Endothelial cell of umbilical vein (primary cell): ENCODE measurements around the gene SEMG1. TPM values are rescaled to one million over a fixed set of nuclear protein-coding genes. Genes with fewer than 3 reads are reported as not detected.

Source experiments
- BruUV-seq: library from RNA; stranded (reverse); fragments of 400-500 nt; replicated peaks from 2 replicates; lab custom pipeline; 2021; lab: Mats Ljungman, UMichigan
- CTCF ChIA-PET: fragments of 300-600, 350-600 bp; sonication (Branson Sonifier 250); formaldehyde crosslinking; loops from one replicate; lab custom pipeline; 2021; ENCODE audit warnings: antibody characterized with exemption, inconsistent platforms; lab: Charles Lee
- POLR2A ChIA-PET: fragments of 300-600, 350-600 bp; sonication (Branson Sonifier 250); formaldehyde crosslinking; loops from one replicate; lab custom pipeline; 2021; ENCODE audit warnings: antibody characterized with exemption, inconsistent platforms; lab: Charles Lee
- DNase-seq: peaks from one replicate; pipeline ENCODE4 v3.0.0-alpha.2; 2011; ENCODE audit warnings: low read depth, low spot score
- FAIRE-seq: peaks from 2 replicates; lab custom pipeline; 2011; peaks lifted over from hg19 to GRCh38; lab: Jason Lieb, UNC
- H2AFZ ChIP-seq: 2 replicates; pipeline ENCODE4 v1.6.0; 2012; ENCODE audit warnings: low read depth, low read length, control low read depth, inconsistent platforms
- H3K27ac ChIP-seq: 2 replicates; pipeline ENCODE4 v1.5.1; 2011; ENCODE audit warnings: low read depth, mild to moderate bottlenecking, control low read depth, low read length, moderate library complexity; ENCODE audit not compliant: insufficient read depth
- H3K27me3 ChIP-seq, 2 experiments: 2 replicates each; pipeline versions ENCODE4 v1.6.0 to v1.6.1; 2011; ENCODE audit warnings: low read length in 2 of 2, mixed read lengths in 1 of 2; ENCODE audit not compliant: control insufficient read depth in 2 of 2, insufficient read depth in 2 of 2
- H3K36me3 ChIP-seq, 2 experiments: 2 replicates in 1 of 2; 3 replicates in 1 of 2; pipeline ENCODE4 v1.5.1; 2011; ENCODE audit warnings: low read length in 2 of 2, mild to moderate bottlenecking in 1 of 2, moderate library complexity in 1 of 2; ENCODE audit not compliant: control insufficient read depth in 2 of 2, insufficient read depth in 2 of 2; ENCODE audit errors: extremely low read depth in 1 of 2
- H3K4me1 ChIP-seq: 3 replicates; pipeline ENCODE4 v1.5.1; 2011; ENCODE audit warnings: mild to moderate bottlenecking, low read length; ENCODE audit not compliant: control insufficient read depth, insufficient read depth; ENCODE audit errors: extremely low read depth
- H3K4me2 ChIP-seq: 2 replicates; pipeline ENCODE4 v1.6.1; 2011; ENCODE audit warnings: low read length, control low read depth, mixed read lengths; ENCODE audit not compliant: insufficient read depth
- H3K4me3 ChIP-seq, 3 experiments: fragments of 200-600 bp in 1 of 3; sonication (generic), shearing (Covaris generic) in 1 of 3; replicated peaks in 1 of 3; 2 replicates each; pipeline ENCODE4 v1.5.1; 2011 to 2016; ENCODE audit warnings: control low read depth in 3 of 3, low read length in 3 of 3, mild to moderate bottlenecking in 2 of 3, inconsistent platforms in 1 of 3, low read depth in 1 of 3, moderate library complexity in 1 of 3; ENCODE audit not compliant: insufficient read depth in 1 of 3
- H3K79me2 ChIP-seq: 2 replicates; pipeline ENCODE4 v1.6.0; 2012; ENCODE audit warnings: low read length, inconsistent platforms; ENCODE audit not compliant: control insufficient read depth, insufficient read depth
- H3K9ac ChIP-seq: replicated peaks from 2 replicates; pipeline ENCODE3; 2011; ENCODE audit warnings: low read length, control low read depth; ENCODE audit not compliant: insufficient read depth; ENCODE audit errors: extremely low read depth
- H3K9me1 ChIP-seq: replicated peaks from 3 replicates; pipeline ENCODE4 v1.6.0; 2011; ENCODE audit warnings: mild to moderate bottlenecking, low read length; ENCODE audit not compliant: control insufficient read depth, insufficient read depth; ENCODE audit errors: extremely low read depth
- H3K9me3 ChIP-seq: replicated peaks from 2 replicates; pipeline ENCODE4 v1.5.1; 2012; ENCODE audit warnings: low read length, inconsistent platforms; ENCODE audit not compliant: control insufficient read depth, insufficient read depth
- H4K20me1 ChIP-seq: replicated peaks from 2 replicates; pipeline ENCODE3; 2011; ENCODE audit warnings: mild to moderate bottlenecking, low read length; ENCODE audit not compliant: control insufficient read depth, insufficient read depth; ENCODE audit errors: extremely low read depth
- CTCF ChIP-seq, 2 donors: IDR thresholded peaks; 1 replicate in 1 of 2; 2 replicates in 1 of 2; pipeline ENCODE4 v1.5.1; 2011; ENCODE audit warnings: low read length in 2 of 2, mild to moderate bottlenecking in 2 of 2, moderate library complexity in 2 of 2, control low read depth in 1 of 2, inconsistent platforms in 1 of 2, low read depth in 1 of 2; ENCODE audit not compliant: insufficient read depth in 1 of 2; ENCODE audit errors: extremely low read depth in 1 of 2
- EZH2 ChIP-seq: IDR thresholded peaks from 2 replicates; pipeline ENCODE4 v1.6.1; 2012; ENCODE audit warnings: borderline replicate concordance, low read depth, mild to moderate bottlenecking, moderate library complexity, low read length, inconsistent platforms; ENCODE audit not compliant: severe bottlenecking
- FOS ChIP-seq: IDR thresholded peaks from 2 replicates; pipeline ENCODE4 v1.6.1; 2011; ENCODE audit warnings: mild to moderate bottlenecking, low read length, moderate library complexity, borderline replicate concordance; ENCODE audit not compliant: insufficient read depth
- GATA2 ChIP-seq: IDR thresholded peaks from 2 replicates; pipeline ENCODE4 v1.7.0; 2011; ENCODE audit warnings: low read depth, mild to moderate bottlenecking, moderate library complexity, mixed read lengths, low read length; ENCODE audit not compliant: insufficient read length, insufficient read depth
- JUN ChIP-seq: IDR thresholded peaks from 2 replicates; pipeline ENCODE4 v1.6.1; 2011; ENCODE audit warnings: borderline replicate concordance, low read depth; ENCODE audit not compliant: insufficient read length, insufficient read depth
- MYC ChIP-seq: IDR thresholded peaks from one replicate; pipeline ENCODE4 v1.6.1; 2011; ENCODE audit warnings: mild to moderate bottlenecking, low read depth, low read length
- POLR2A ChIP-seq: IDR thresholded peaks from 2 replicates; pipeline ENCODE4 v1.6.1; 2012; ENCODE audit warnings: low read depth, mild to moderate bottlenecking, control low read depth, low read length
- POLR2AphosphoS5 ChIP-seq: IDR thresholded peaks from 2 replicates; pipeline ENCODE4 v1.6.1; 2012; ENCODE audit warnings: low read depth, mild to moderate bottlenecking, control low read depth, low read length, moderate library complexity; ENCODE audit not compliant: insufficient read depth
- dilution Hi-C: fragments of 300-500 bp; cut with MboI; formaldehyde crosslinking; loops from one replicate; pipeline ENCODE4 v1.15.0; 2019; ENCODE audit warnings: low sequenced_read_pairs; ENCODE audit not compliant: extremely low pct_ligation_motif_present
- intact Hi-C: fragments of 100-400 bp; cut with micrococcal nuclease; formaldehyde crosslinking; loops from one replicate; pipeline ENCODE4 v1.10.0; 2022
- polyA plus RNA-seq, 4 experiments: library from polyadenylated mRNA; depleted of rRNA in 3 of 4; stranded (reverse) in 3 of 4; unstranded in 1 of 4; fragments of >200 nt; gene quantifications; 2 replicates each; pipeline versions ENCODE4 v1.2.1 to v1.2.3, GENCODE V29; 2011 to 2012; ENCODE audit warnings: missing spikeins in 1 of 4
- total RNA-seq: library from RNA; stranded (reverse); gene quantifications from 2 replicates; pipeline ENCODE4 v1.2.3, GENCODE V29; 2021
- TF ChIP-seq, protein P1 (sequence below): IDR thresholded peaks from 2 replicates; pipeline ENCODE4 v1.6.1; 2011; ENCODE audit not compliant: insufficient read depth, insufficient read length

Gene SEMG1
- total and polyA plus RNA-seq, 2 donors (not counting 3 experiments of a cell fraction or from before 2014, with no cell fraction given): not detected

GRCh38 chr20:45218124-45218523, 11.3 kb downstream of the SEMG1 start:
- FAIRE-seq: no peak
- H3K79me2 ChIP-seq: no peaks in the 10 kb centered on the region

More at GRCh38 chr20:45218124-45218523, 11.3 kb downstream of the SEMG1 start:
- no peak for DNase-seq
- Histone ChIP-seq H3K36me3 (no peaks in the 10 kb centered on the region), H3K4me2 (no peak overlapping the region), H3K27me3 (no peaks in the 10 kb centered on the region), H3K9me3 (no peaks in the 10 kb centered on the region), H2AFZ (no peak overlapping the region), H4K20me1 (no peaks in the 10 kb centered on the region), H3K4me3 (no peak overlapping the region), H3K9ac (no peak overlapping the region), H3K9me1 (no peaks in the 10 kb centered on the region), H3K4me1 (no peaks in the 10 kb centered on the region), H3K27ac (no peak overlapping the region)
- no TSS peak for BruUV-seq
- dilution Hi-C loops (no loop called here), intact Hi-C loops (no loop called here)
- POLR2A ChIA-PET: no interaction called here
- TF ChIP-seq JUN: no peak
- TF ChIP-seq, protein P1, sequence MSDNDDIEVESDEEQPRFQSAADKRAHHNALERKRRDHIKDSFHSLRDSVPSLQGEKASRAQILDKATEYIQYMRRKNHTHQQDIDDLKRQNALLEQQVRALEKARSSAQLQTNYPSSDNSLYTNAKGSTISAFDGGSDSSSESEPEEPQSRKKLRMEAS: no peak
- TF ChIP-seq MYC: no peak
- no peak for TF ChIP-seq POLR2AphosphoS5
- no peak for TF ChIP-seq POLR2A
- no peak for TF ChIP-seq EZH2
- TF ChIP-seq CTCF (IDR thresholded peaks at IDR 0.05; ENCODE audit: extremely low read depth in 1 of 2, insufficient read depth in 1 of 2, low read depth in 1 of 2, low read length in 2 of 2): no peak
- no peak for TF ChIP-seq FOS
- TF ChIP-seq GATA2: no peak
- CTCF ChIA-PET: interaction anchor here (1.1 to 1.4 kb wide), 2 partner anchors 11 to 170 kb away, joined by 3 read pairs; no protein-coding TSS in a partner anchor
